ENCODE data around the gene CHRM4.
"Not testable (repeated sequence)": the region's sequence is repeated elsewhere in the genome, so short reads cannot be mapped to it uniquely, and the experiment has no call there.

Gene CHRM4

DNA sequence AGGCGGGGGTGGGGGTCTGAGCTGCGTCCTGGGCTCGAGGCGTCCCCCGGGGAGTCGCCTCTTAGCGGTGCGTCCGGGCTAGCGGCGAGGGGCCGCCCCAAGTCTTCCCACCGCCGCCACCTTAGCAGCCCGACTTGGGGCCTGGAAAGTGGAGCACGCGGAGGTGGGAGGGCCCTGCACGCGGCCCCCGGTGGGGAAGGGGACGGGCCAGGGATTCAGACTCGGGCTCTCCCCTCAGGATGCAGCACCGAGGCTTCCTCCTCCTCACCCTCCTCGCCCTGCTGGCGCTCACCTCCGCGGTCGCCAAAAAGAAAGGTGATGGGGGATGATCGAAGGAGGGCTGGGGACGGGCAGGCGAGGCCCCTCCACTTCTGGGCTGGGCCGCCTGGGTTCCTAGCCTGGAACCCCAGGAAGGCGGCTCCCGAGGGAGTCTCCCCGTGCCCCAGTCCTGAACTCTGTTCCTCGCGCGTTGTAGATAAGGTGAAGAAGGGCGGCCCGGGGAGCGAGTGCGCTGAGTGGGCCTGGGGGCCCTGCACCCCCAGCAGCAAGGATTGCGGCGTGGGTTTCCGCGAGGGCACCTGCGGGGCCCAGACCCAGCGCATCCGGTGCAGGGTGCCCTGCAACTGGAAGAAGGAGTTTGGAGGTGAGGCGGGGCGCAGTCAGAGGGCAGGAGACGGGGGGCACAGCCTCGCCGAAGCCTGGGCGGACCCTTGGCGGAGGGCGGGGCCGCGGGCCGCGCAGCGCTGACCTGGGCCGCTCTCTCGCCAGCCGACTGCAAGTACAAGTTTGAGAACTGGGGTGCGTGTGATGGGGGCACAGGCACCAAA lies 9.5 kb downstream of the CHRM4 start:
- DNase-seq, result no peak

DNA sequence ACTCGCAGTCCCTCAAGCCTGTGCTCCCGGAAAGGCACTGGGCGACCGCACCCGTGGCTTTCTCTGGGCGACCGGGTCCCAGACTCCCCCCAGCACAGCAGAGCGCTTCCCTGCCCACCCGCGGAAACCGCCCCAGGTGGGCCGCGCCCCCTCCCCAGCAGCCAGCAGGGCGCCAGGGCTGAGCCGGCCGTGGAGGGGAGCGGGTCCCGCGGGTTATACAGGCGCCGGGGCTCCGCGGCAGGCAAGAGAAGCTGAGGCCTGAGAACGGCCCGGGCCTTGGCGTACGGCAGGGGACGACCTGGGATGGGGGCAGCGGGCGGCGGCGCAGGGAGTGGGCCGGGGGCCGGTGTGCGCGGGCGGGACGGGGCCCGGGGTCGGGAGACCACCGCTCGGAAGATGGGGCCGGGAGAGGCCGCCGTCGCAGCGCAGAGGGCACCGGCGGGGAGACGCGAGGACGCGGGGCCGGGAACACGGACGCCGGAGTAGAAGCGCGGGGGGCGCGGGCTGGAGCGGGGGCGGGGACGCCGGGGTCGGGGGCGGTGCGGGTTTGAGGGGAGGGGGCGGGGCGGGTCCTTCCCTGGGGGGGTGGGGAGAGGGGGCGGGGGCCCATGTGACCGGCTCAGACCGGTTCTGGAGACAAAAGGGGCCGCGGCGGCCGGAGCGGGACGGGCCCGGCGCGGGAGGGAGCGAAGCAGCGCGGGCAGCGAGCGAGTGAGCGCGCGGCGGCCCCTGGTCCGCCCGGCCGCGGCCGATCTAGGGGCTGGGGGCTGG lies 10.3 kb downstream of the CHRM4 start, which contains the start of gene MDK:
MDK (plus strand) TSS at position 622 of the 771 bp plus-strand sequence. CDS start 389 bp downstream, outside the sequence.
- no peak for DNase-seq

DNA sequence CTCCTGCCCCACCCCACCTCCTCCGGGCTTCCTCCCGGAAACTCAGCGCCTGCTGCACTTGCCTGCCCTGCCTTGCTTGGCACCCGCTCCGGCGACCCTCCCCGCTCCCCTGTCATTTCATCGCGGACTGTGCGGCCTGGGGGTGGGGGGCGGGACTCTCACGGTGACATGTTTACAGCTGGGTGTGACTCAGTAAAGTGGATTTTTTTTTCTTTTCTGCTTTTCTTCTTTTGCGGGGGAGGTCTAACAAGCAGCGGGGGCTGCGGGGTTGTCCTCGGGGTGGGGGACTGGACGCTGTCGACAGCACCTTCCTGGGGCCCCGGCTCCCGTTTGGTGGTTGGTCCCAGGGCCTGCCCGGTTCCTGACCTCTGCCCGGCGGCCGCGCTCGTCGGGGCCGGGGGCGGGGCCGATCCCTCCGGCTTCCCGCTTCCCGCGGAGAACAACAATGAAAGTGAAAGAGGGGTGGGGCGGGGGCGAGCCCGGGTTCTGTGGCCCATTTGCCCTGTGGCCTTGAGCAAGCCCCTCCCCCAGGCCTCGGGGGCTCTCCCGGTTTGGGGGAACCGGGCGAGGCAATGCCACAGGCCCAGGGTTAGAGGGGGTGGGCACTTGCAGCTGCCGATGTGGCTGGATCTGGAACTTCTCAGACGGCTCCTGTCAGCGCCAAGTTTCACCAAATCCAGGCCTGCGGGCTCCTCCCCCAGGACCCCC lies 11.1 kb downstream of the CHRM4 start:
- DNase-seq, result peak in 3 of 4 experiments; percentile 26 to 31 (median 29)

DNA sequence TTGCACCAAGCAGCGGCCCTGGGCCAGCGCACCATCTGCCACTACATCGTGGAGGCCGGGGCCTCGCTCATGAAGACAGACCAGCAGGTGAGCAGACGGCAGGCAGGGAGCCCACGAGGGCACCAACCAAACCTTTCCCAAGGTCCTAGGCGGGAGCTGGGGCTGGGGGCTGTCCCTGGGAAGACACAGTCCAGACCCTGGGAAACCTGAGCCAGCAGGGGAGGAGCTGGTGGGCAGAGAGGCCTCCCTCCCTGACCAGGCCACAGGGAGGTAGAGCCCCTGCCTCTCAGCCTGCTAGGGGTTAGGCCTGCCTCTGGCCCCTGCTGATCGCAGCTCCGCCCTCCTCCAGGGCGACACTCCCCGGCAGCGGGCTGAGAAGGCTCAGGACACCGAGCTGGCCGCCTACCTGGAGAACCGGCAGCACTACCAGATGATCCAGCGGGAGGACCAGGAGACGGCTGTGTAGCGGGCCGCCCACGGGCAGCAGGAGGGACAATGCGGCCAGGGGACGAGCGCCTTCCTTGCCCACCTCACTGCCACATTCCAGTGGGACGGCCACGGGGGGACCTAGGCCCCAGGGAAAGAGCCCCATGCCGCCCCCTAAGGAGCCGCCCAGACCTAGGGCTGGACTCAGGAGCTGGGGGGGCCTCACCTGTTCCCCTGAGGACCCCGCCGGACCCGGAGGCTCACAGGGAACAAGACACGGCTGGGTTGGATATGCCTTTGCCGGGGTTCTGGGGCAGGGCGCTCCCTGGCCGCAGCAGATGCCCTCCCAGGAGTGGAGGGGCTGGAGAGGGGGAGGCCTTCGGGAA lies 11.9 kb downstream of the CHRM4 start:
- DNase-seq, result not testable (repeated sequence)

DNA sequence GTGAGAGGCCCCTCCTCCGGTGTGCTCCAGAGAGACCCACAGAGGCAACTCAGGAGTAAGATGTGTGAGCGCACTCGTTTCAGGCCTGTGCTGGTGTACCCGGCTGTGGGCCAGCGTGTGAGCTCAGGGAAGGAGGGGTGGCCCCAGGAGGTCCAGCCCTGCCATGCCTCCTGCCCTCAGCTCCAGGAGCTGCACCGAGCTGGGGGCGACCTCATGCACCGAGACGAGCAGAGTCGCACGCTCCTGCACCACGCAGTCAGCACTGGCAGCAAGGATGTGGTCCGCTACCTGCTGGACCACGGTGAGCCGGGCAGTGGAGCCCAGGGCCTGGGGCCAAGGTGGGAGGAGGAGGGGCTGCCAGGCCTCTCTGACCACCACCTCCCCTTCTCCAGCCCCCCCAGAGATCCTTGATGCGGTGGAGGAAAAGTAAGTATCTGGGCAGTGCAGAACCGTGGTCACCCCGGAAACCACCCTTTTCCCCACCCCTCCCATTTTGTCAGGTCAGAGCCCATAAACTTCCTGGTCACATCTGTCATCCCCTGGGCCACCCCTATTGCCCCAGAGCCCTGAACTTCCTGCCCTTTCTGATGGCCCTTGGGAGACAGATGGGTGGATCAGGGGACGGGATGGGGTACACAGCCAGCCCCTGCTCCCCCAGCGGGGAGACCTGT lies 12.6 kb downstream of the CHRM4 start:
- DNase-seq, result no peak

DNA sequence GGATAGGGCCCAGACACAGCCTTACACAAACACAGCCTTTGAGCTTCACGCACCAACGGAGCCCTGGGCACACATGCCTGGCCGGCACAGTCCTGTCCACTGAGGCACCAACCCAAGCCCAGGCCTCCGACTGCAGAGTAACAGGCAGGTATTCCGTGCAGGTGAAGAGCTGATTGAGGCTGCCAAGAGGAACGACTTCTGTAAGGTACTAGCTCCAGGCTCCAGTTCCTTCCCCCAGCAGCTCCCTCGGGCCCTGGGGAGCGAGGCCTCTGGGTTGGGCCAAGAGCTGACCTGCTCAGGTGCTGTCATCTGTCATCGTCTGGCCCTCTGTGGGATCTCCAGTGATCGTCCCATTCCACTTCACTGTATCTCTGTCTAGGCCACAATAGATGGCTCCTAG lies 13.3 kb downstream of the CHRM4 start:
- DNase-seq, result no peak

DNA sequence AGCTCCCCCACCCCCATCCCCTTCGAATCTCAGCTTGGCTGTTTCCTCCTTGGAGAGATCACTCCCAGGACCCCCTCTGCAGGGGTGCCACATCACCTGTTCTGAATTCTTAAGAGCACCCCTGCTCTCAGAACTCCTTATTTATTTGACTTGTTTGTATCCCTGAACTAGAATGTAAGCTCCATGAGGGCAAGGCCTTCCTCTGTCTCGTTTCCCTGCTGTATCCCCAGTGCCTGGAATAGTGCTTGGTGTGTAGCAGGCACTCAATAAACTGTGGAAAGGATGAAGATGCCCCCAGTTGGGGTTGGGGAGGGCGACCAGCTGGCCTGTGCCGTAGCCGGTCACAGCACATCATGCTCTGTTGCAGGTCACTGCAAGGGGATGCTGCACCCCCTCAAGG lies 13.7 kb downstream of the CHRM4 start:
- DNase-seq, result no peak

DNA sequence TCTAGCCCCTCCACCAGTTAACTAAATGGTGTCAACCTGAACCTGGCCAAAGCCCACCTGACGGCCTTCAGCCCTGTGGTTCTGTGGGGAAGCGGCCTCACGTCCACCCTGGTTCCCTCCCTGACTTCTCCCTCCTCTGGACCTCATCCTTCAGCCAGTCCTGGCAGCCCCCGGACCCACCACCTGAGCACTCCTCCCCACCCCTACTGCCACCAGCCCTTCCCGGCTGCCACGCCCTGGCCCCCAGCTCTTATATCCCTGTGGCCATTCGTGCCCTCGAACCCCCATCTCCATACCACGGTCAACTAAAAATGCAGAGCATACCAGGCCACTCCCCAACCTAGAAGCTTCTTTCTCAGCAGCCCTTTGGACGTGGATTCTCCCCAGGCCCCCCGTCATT lies 14.3 kb downstream of the CHRM4 start:
- no peak for DNase-seq

DNA sequence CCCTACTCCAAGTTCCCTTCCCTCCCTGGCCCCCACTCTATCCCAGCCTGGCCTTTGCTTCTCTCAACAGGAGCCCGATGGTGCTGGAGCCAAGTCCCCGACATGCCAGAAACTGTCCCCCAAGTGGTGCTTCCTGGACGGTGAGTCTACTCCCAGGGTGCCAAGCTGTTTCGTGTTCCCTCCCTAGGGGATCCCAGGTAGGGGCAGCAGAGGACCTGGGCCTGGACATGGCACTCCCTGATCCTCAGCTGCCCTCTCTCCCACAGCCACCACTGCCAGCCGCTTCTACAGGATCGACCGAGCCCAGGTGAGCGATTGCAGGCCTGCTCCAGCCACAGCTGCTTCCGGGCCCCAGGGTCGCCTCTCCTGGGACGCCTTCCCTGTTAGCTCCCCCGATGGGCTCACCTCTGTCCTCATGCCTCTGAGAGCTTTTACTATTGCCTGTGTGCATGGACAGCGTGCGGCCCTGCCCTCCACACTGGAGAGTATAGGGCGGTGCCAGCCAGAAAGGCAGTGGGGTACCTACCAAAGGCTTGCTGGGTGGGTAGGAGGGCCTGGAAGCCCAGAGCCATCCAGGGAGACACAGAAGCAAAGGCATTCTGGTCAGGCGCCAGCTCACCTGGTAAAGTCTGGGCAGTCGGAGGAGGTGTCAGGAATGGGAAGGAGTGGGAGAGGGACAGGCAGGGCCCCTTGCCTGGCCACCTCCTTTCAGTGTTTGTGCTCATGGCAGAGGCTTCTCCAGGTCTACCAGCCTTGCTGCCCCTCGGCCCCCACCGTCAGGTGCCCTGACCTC lies 15.1 kb downstream of the CHRM4 start:
- DNase-seq, result no peak

DNA sequence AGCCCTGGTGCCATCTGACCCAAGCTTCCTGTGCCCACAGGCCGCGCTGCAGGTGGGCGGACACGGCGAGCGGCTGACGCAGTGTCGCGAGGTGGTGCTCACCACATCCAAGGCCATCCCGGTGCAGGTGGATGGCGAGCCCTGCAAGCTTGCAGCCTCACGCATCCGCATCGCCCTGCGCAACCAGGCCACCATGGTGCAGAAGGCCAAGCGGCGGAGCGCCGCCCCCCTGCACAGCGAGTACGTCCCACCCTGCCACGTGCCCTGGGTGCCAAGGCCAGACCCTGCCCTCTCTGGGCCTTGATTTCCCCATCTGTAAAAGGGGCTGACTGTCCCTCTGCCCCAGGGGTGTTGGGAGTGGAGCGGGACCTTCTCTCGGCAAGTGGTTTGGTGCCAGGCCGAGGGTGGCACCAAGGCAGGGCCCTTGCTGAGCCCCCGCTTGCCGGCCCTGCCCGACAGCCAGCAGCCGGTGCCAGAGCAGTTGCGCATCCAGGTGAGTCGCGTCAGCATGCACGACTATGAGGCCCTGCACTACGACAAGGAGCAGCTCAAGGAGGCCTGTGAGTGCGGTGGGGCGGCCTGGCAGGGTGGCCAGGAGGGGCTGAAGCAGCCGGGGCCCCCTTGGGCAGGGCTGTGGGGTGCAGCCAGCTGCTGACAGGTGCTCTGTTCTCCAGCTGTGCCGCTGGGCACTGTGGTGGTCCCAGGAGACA lies 16.0 kb downstream of the CHRM4 start:
- no peak for DNase-seq

DNA sequence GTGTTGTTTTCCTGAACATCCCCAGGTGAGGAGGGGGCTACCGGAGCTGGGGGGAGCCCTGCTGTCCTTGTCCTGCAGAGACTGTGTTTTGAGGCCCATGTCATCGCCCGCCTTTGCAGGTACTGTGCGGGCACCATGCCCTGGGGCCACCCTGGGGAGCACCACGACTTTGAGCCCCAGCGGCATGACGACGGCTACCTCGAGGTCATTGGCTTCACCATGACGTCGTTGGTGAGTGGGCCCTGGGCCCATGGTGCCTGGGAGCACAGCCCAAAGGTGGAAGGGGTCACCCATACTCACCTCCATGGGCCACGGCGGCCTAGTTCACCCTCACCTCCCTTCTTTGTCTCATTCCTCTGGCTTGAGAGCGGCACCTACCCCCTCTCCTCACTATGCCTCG lies 16.8 kb downstream of the CHRM4 start:
- DNase-seq, result no peak

DNA sequence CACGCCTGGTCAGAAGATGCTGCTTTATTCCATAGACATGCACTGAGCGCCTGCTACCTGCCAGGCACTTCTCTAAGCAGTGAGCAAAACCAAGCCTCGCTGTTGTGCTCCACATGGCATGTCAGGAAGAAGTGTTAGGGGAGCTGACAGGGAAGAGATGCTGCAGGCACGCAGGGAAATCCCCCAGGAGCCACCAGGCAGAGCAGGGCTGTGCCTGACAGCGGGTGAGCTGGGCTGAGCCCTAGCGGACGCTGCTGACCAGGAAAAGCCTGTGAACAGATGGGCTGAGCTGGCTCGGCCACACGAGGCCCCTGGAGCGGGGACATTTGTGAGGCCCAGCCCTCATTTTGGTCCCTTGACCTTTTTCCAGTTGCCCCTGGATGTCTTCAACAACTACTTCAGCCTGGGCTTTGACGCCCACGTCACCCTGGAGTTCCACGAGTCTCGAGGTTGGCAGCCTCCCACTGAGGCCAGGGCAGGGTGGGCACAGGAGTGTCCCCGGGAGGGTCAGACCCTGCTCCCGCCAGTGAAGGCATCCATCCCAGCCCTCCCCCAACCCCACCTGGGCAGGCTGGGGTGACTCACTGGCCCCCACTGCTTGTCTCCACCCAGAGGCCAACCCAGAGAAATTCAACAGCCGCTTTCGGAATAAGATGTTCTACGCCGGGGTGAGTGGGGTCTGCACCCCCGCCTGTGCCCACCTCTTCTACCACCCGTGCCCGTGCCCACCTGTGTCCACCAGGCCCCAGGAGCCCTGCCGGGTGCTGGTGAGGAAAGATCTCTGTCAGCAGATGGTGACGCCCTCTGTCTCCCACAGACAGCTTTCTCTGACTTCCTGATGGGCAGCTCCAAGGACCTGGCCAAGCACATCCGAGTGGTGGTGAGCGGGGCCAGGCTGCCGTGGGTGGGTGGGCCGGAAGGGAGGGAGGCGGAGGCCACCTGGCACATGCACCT lies 17.5 kb downstream of the CHRM4 start:
- DNase-seq, result no peak

DNA sequence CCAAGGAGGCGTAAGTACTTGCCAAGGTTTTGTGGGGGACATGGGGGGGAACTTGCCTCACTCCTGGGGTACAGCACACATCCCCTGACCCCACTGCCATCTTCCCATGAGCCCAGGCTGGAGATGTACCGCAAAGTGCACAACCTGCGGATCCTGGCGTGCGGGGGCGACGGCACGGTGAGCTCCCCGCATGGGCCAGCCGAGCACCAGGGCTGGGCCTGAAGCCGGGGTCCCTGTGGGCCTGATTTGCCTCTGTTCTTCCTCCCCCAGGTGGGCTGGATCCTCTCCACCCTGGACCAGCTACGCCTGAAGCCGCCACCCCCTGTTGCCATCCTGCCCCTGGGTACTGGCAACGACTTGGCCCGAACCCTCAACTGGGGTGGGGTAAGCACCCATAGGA lies 19.1 kb downstream of the CHRM4 start:
- DNase-seq, result not testable (repeated sequence)

DNA sequence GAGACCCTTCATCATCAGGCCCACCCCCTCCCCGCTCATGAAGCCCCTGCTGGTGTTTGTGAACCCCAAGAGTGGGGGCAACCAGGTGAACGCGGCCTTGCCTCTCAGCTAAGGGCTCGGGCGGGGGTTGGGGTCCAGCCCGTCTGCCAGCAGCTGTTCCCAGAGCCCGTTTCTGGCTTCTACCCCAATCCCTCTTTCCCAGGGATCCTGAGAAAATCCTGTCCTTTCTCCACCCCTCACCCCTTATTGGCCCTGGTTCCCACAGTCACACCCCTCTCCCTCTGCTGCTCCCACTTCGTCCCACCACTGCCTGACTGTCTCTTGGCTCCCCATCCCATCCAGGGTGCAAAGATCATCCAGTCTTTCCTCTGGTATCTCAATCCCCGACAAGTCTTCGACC lies 19.5 kb downstream of the CHRM4 start:
- DNase-seq, result no peak

DNA sequence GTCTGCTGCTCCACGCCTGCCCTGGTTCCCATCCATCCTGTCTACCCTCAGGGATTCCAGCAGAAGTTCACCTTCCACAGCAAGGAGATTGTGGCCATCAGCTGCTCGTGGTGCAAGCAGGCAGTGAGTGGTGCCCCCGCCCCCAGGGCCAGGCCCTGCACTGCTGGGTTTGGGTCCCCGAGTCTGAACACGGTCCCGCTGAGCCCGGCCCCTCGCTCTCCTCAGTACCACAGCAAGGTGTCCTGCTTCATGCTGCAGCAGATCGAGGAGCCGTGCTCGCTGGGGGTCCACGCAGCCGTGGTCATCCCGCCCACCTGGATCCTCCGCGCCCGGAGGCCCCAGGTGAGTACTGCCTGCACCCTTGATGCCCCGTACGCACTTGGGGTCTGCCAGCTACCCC lies 20.3 kb downstream of the CHRM4 start:
- DNase-seq, result not testable (repeated sequence)

DNA sequence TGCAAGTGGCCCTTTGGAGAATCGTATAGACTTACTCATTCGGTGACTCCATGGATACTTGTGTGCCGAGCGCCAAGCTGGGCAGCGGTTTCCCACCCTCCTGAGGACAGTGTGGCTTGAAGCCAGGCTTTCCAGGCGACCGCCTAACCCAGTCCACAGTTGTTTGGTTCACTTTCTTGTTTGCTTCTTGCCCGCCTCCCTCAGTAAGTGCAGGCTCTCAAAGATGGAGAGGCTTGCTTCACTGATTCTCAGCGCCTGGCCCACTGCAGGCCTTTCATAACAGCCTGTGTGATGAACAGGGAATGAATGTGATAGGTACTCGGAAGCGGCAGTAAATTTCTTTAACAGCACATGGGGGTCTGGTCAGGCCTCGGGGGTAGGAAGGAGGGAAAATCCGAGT lies 21.3 kb downstream of the CHRM4 start:
- DNase-seq, result no peak

DNA sequence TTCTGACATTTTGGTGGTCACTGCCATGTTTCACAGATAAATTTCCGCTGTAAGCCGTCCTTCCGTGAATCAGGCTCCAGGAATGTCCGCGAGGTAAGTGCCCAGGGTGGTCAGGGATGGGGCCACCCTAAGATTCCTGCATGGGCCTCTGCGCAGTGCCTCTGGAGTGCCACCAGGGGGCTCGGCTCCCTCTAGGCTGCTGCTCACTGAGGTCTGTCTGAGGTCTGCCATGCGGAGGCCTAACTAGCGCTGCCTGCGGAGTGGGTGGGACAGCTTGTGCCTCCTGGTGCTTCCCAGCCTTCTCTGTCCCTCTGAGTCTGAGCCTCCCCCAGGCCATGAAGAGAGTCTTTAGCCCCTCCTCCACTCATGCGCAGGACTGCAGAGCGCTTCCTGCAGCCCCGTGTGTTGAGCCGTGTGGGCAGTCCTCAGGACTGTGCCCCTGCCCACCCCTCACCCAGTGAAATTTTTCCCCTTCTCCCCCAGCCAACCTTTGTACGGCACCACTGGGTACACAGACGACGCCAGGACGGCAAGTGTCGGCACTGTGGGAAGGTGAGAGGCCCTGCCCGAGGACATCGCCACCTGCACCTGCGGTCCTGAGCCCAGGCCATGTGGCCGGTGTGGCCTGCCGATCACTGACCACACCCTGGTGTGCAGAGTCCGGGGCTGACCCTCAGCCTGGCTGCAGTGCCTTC lies 22.0 kb downstream of the CHRM4 start:
- DNase-seq, result peak in 3 of 4 experiments; percentile 35 to 39 (median 37)

DNA sequence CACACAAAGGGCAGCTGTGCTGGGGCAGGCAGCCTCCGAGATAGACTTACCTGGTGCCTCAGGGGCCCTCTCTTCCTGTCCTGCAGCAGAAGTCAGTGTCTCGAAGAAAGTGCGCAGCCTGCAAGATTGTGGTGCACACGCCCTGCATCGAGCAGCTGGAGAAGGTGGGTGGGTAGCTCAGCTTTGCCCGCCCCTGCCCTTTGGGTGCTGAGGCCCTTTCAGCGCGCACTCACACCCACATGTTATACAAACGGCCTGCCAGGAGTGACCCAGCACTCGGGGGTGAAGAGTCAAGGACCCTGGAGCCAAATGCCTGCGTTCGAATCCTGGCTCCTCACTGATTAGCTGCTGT lies 23.7 kb downstream of the CHRM4 start:
- DNase-seq, result no peak
